ENCODE measurements around the gene MAVS. TPM values are rescaled to one million over a fixed set of nuclear protein-coding genes. Genes with fewer than 3 reads are reported as not detected.
"Not testable (repeated sequence)": the region's sequence is repeated elsewhere in the genome, so short reads cannot be mapped to it uniquely, and the experiment has no call there.

MAVS gene
- polyA plus RNA-seq, 3 donors: 25.7 to 39.2 (median 33.5) TPM

GRCh38 chr20:3904857-3905256 is 58.2 kb downstream of the MAVS start:
- no peak for DNase-seq

GRCh38 chr20:3906744-3907721 is 60.4 kb downstream of the MAVS start:
- not testable (repeated sequence) for DNase-seq

GRCh38 chr20:3908667-3909066 is 62.0 kb downstream of the MAVS start:
- no peak for DNase-seq

GRCh38 chr20:3909952-3910366 is 63.3 kb downstream of the MAVS start:
- no peak for DNase-seq

- no peak for DNase-seq
These were observed 64.2 kb downstream of the MAVS start for GRCh38 chr20:3910853-3911252.

GRCh38 chr20:3911956-3912355 is 65.3 kb downstream of the MAVS start:
- DNase-seq: no peak

- DNase-seq: no peak
These were observed 67.8 kb downstream of the MAVS start for GRCh38 chr20:3914446-3914845.

- DNase-seq: no peak
These were observed 69.1 kb downstream of the MAVS start for GRCh38 chr20:3915691-3916090.

- no peak for DNase-seq
These were observed 69.7 kb downstream of the MAVS start for GRCh38 chr20:3916364-3916763.

GRCh38 chr20:3919352-3919751 is 72.7 kb downstream of the MAVS start:
- no peak for DNase-seq

GRCh38 chr20:3922223-3922982 is 75.8 kb downstream of the MAVS start:
- DNase-seq: no peak

GRCh38 chr20:3922983-3923339 is 76.3 kb downstream of the MAVS start:
- DNase-seq: no peak

- no peak for DNase-seq
These were observed 77.2 kb downstream of the MAVS start for GRCh38 chr20:3923818-3924217.

GRCh38 chr20:3924304-3925112 is 77.9 kb downstream of the MAVS start:
- DNase-seq: no peak

GRCh38 chr20:3925113-3925695 is 78.6 kb downstream of the MAVS start:
- DNase-seq: no peak

Other genes starting within 250 kb of the MAVS start
- gene GFRA4, start 183.4 kb upstream of the MAVS start, polyA plus RNA-seq (ENCODE audit: insufficient read length in 3 of 3): under 1 TPM; 0.16 to 0.23 (median 0.21) TPM
- gene ADAM33, start 164.8 kb upstream of the MAVS start, polyA plus RNA-seq (ENCODE audit: insufficient read length in 3 of 3): 10 to 100 TPM in 2 of 3 donors, 1 to 10 TPM in 1; 6.3 to 13.3 (median 11.3) TPM
- gene SIGLEC1, start 134.2 kb upstream of the MAVS start, polyA plus RNA-seq (ENCODE audit: insufficient read length in 3 of 3): 1 to 10 TPM in 2 of 3 donors, under 1 TPM in 1; 0.96 to 1.4 (median 1.3) TPM
- gene HSPA12B, start 114.1 kb upstream of the MAVS start, polyA plus RNA-seq (ENCODE audit: insufficient read length in 3 of 3): 10 to 100 TPM; 11.8 to 19.1 (median 15.7) TPM
- gene ADISSP, start 79.1 kb upstream of the MAVS start, polyA plus RNA-seq (ENCODE audit: insufficient read length in 3 of 3): 10 to 100 TPM; 22.4 to 29.3 (median 27.5) TPM
- 1 to 10 TPM; 2.2 to 3.2 (median 2.3) TPM for gene SPEF1, start 65.4 kb upstream of the MAVS start, polyA plus RNA-seq (ENCODE audit: insufficient read length in 3 of 3)
- gene CENPB, start 60.1 kb upstream of the MAVS start, polyA plus RNA-seq (ENCODE audit: insufficient read length in 3 of 3): 10 to 100 TPM; 41.5 to 49.7 (median 48.4) TPM
- gene CDC25B, start 50.5 kb upstream of the MAVS start, polyA plus RNA-seq (ENCODE audit: insufficient read length in 3 of 3): 10 to 100 TPM; 40.0 to 42.0 (median 41.5) TPM
- gene AP5S1, start 26.3 kb upstream of the MAVS start, polyA plus RNA-seq (ENCODE audit: insufficient read length in 3 of 3): 10 to 100 TPM in 2 of 3 donors, 1 to 10 TPM in 1; 9.8 to 12.5 (median 12.4) TPM
- gene PANK2, start 42.6 kb downstream of the MAVS start, polyA plus RNA-seq (ENCODE audit: insufficient read length in 3 of 3): 10 to 100 TPM; 33.7 to 39.1 (median 35.9) TPM
- gene RNF24, start 168.7 kb downstream of the MAVS start, polyA plus RNA-seq (ENCODE audit: insufficient read length in 3 of 3): 10 to 100 TPM; 20.6 to 26.2 (median 20.9) TPM

Measured in renal pelvis (tissue), 4 donors.